Activated CD8-positive, alpha-beta T cell treated with anti-CD3 and anti-CD28 coated beads for 36 hours (primary cell): ENCODE measurements around the gene PRPF40B. TPM values are rescaled to one million over a fixed set of nuclear protein-coding genes. Genes with fewer than 3 reads are reported as not detected.
A peak's percentile ranks its signal among the peaks of the same experiment; 100 is the strongest.

Source experiments
- ATAC-seq: fragments of 200-7000 bp; cut with Tn5 transposase; one replicate; pipeline ENCODE4 v1.10.0; 2021; ENCODE audit warnings: mild to moderate bottlenecking, moderate library complexity
- CTCF ChIA-PET: fragments of 350-600 bp; sonication (Branson Sonifier 250); formaldehyde crosslinking; loops from one replicate; lab custom pipeline; 2021; ENCODE audit warnings: antibody characterized with exemption; lab: Charles Lee
- POLR2A ChIA-PET: fragments of 350-600 bp; sonication (Branson Sonifier 250); formaldehyde crosslinking; loops from one replicate; lab custom pipeline; 2021; ENCODE audit warnings: antibody characterized with exemption; lab: Charles Lee
- DNase-seq: peaks from one replicate; pipeline ENCODE4 v3.0.0-alpha.2; 2020
- H3K27ac Mint-ChIP-seq: one replicate; pipeline ENCODE4 v1.8.0; 2021; ENCODE audit warnings: mild to moderate bottlenecking, mixed read lengths
- H3K27me3 Mint-ChIP-seq: one replicate; pipeline ENCODE4 v1.8.0; 2021; ENCODE audit warnings: mixed read lengths
- H3K36me3 Mint-ChIP-seq: one replicate; pipeline ENCODE4 v1.8.0; 2021; ENCODE audit warnings: low read depth, mixed read lengths
- H3K4me1 Mint-ChIP-seq: one replicate; pipeline ENCODE4 v1.8.0; 2021; ENCODE audit warnings: low read depth, mixed read lengths
- H3K4me3 Mint-ChIP-seq: one replicate; pipeline ENCODE4 v1.8.0; 2021; ENCODE audit warnings: mild to moderate bottlenecking, moderate library complexity, mixed read lengths
- H3K9me3 Mint-ChIP-seq: one replicate; pipeline ENCODE4 v1.8.0; 2021; ENCODE audit warnings: mixed read lengths
- CTCF ChIP-seq: fragments of 200-600 bp; IDR thresholded peaks from one replicate; pipeline ENCODE4 v1.8.0; 2022; ENCODE audit warnings: antibody characterized with exemption, mild to moderate bottlenecking
- intact Hi-C: fragments of 100-400 bp; cut with micrococcal nuclease; formaldehyde crosslinking; loops from one replicate; pipeline ENCODE4 v1.10.0; 2022
- total RNA-seq, 2 experiments: library from RNA; stranded (reverse); gene quantifications; one replicate each; pipeline ENCODE4 v1.2.3, GENCODE V29; 2021

Gene PRPF40B
- total RNA-seq, 2 experiments from 2014 or later: 4.9 to 5.6 TPM

GRCh38 chr12:49627752-49628360 is 4.5 kb downstream of the PRPF40B start:
- intact Hi-C loops: no loop called here
- Mint-ChIP-seq H3K4me1 (peaks cover 11% of the 10 kb centered on the region), H3K27me3 (peaks cover 3% of the 10 kb centered on the region), H3K4me3 (no peak overlapping the region), H3K27ac (no peak overlapping the region), H3K36me3 (no peaks in the 10 kb centered on the region), H3K9me3 (no peaks in the 10 kb centered on the region)
- ChIA-PET POLR2A (interaction anchor here (0.7 to 1.9 kb wide), 3 partner anchors 8 to 261 kb away, joined by 3 to 8 read pairs (median 3); partner anchors contain the start of genes SPATS2 and TMBIM6), CTCF (interaction anchor here (0.9 to 7.1 kb wide), 7 partner anchors 8 to 270 kb away, joined by 3 to 73 read pairs (median 4); partner anchors contain the start of gene TMBIM6)
- no peak for DNase-seq
- ATAC-seq: no peak
- TF ChIP-seq CTCF: no peak

- Mint-ChIP-seq H3K4me1 (peaks cover under 1% of the 10 kb centered on the region), H3K27ac (no peak overlapping the region), H3K9me3 (no peaks in the 10 kb centered on the region), H3K27me3 (no peaks in the 10 kb centered on the region), H3K4me3 (no peak overlapping the region), H3K36me3 (no peaks in the 10 kb centered on the region)
- TF ChIP-seq CTCF: no peak
- POLR2A ChIA-PET: interaction anchor here (1.5 to 2.7 kb wide), 2 partner anchors 9 to 110 kb away, joined by 3 to 11 read pairs; partner anchors contain the start of genes PRPF40B and TMBIM6
- intact Hi-C loops: no loop called here
- no peak for ATAC-seq
- CTCF ChIA-PET: interaction anchor here (1.2 to 2.1 kb wide), 3 partner anchors 14 to 273 kb away, joined by 4 to 5 read pairs (median 5); no protein-coding TSS in a partner anchor
- peak; percentile 17 for DNase-seq
Observed at GRCh38 chr12:49631336-49631907, 8.1 kb downstream of the PRPF40B start.

GRCh38 chr12:49632401-49632800 is 9.0 kb downstream of the PRPF40B start:
- POLR2A ChIA-PET: interaction anchor here (0.6 to 2.7 kb wide), 4 partner anchors 9 to 109 kb away, joined by 3 to 11 read pairs (median 4); partner anchors contain the start of genes PRPF40B and TMBIM6
- Mint-ChIP-seq H3K4me1 (peaks cover 10% of the 10 kb centered on the region), H3K27ac (no peak overlapping the region), H3K4me3 (no peak overlapping the region), H3K36me3 (no peaks in the 10 kb centered on the region), H3K9me3 (no peaks in the 10 kb centered on the region), H3K27me3 (no peaks in the 10 kb centered on the region)
- CTCF ChIA-PET: interaction anchor here (1.1 to 7.3 kb wide), 4 partner anchors 8 to 76 kb away, joined by 3 to 73 read pairs (median 4); partner anchors contain the start of gene PRPF40B
- no peak for ATAC-seq
- intact Hi-C loops: no loop called here
- no peak for DNase-seq
- TF ChIP-seq CTCF: no peak

GRCh38 chr12:49632986-49633702 is 9.8 kb downstream of the PRPF40B start:
- Mint-ChIP-seq H3K4me1 (peaks cover 10% of the 10 kb centered on the region), H3K27me3 (no peaks in the 10 kb centered on the region), H3K36me3 (no peaks in the 10 kb centered on the region), H3K4me3 (no peak overlapping the region), H3K27ac (no peak overlapping the region), H3K9me3 (no peaks in the 10 kb centered on the region)
- ChIA-PET POLR2A (interaction anchor here (1.2 to 2.7 kb wide), 2 partner anchors 8 to 10 kb away, joined by 3 to 11 read pairs; partner anchors contain the start of gene PRPF40B), CTCF (interaction anchor here (1.1 to 7.3 kb wide), 4 partner anchors 8 to 75 kb away, joined by 3 to 73 read pairs (median 4); partner anchors contain the start of gene PRPF40B)
- intact Hi-C loops: no loop called here
- ATAC-seq (no peak), DNase-seq (no peak)
- no peak for TF ChIP-seq CTCF
